Calu3 (cell line): ENCODE measurements around the gene NCAN. TPM values are rescaled to one million over a fixed set of nuclear protein-coding genes. Genes with fewer than 3 reads are reported as not detected.
"Not testable (repeated sequence)": the region's sequence is repeated elsewhere in the genome, so short reads cannot be mapped to it uniquely, and the experiment has no call there.

Experiments
- BruUV-seq: library from RNA; stranded (reverse); fragments of 400-500 nt; replicated peaks from 2 replicates; lab custom pipeline; 2021; lab: Mats Ljungman, UMichigan
- CTCF ChIA-PET: fragments of 300-600 bp; sonication (Branson Sonifier 250); formaldehyde crosslinking; loops from one replicate; lab custom pipeline; 2022; ENCODE audit warnings: antibody characterized with exemption; lab: Charles Lee
- DNase-seq: peaks from one replicate; pipeline ENCODE4 v3.0.0; 2022
- H3K27ac Mint-ChIP-seq: one replicate; pipeline ENCODE4 v1.8.0; 2022; ENCODE audit warnings: mixed read lengths; ENCODE audit not compliant: unreplicated experiment
- H3K27me3 Mint-ChIP-seq: one replicate; pipeline ENCODE4 v1.8.0; 2022; ENCODE audit warnings: mixed read lengths; ENCODE audit not compliant: unreplicated experiment
- H3K36me3 Mint-ChIP-seq: one replicate; pipeline ENCODE4 v1.8.0; 2022; ENCODE audit warnings: mild to moderate bottlenecking, moderate library complexity, mixed read lengths; ENCODE audit not compliant: insufficient read depth, unreplicated experiment
- H3K4me1 Mint-ChIP-seq: one replicate; pipeline ENCODE4 v1.8.0; 2022; ENCODE audit warnings: mild to moderate bottlenecking, low read depth, mixed read lengths; ENCODE audit not compliant: unreplicated experiment
- H3K4me3 Mint-ChIP-seq: one replicate; pipeline ENCODE4 v1.8.0; 2022; ENCODE audit warnings: mild to moderate bottlenecking, low read depth, moderate library complexity, mixed read lengths; ENCODE audit not compliant: unreplicated experiment
- H3K9me3 Mint-ChIP-seq: one replicate; pipeline ENCODE4 v1.8.0; 2022; ENCODE audit warnings: low read depth, mixed read lengths; ENCODE audit not compliant: unreplicated experiment
- CTCF ChIP-seq: fragments of 200-600 bp; IDR thresholded peaks from one replicate; pipeline ENCODE4 v1.8.0; 2022; ENCODE audit warnings: antibody characterized with exemption; ENCODE audit not compliant: unreplicated experiment
- intact Hi-C: fragments of 100-400 bp; cut with micrococcal nuclease; formaldehyde crosslinking; loops from one replicate; pipeline ENCODE4 v1.10.0; 2022; ENCODE audit not compliant: unreplicated experiment
- total RNA-seq: library from RNA; stranded (reverse); gene quantifications from 2 replicates; pipeline ENCODE4 v1.2.3, GENCODE V29; 2022

Gene NCAN
- total RNA-seq, 1 experiment from 2014 or later = not detected

- H3K9me3 Mint-ChIP-seq = no peaks in the 10 kb centered on the region
- H3K27me3 Mint-ChIP-seq = peaks cover 47% of the 10 kb centered on the region
- CTCF ChIA-PET = no interaction called here
Measured at GRCh38 chr19:19239675-19240074, 27.9 kb downstream of the NCAN start.

GRCh38 chr19:19240476-19240875, 28.7 kb downstream of the NCAN start:
- Mint-ChIP-seq H3K27ac (no peak overlapping the region), H3K9me3 (no peaks in the 10 kb centered on the region), H3K36me3 (no peaks in the 10 kb centered on the region), H3K4me3 (no peak overlapping the region), H3K27me3 (peaks cover 48% of the 10 kb centered on the region), H3K4me1 (no peaks in the 10 kb centered on the region)
- intact Hi-C loops = no loop called here
- DNase-seq = no peak
- no TSS peak for BruUV-seq
- no peak for TF ChIP-seq CTCF
- CTCF ChIA-PET = no interaction called here

More at GRCh38 chr19:19239675-19240074, 27.9 kb downstream of the NCAN start:
- no TSS peak for BruUV-seq
- Mint-ChIP-seq H3K4me1 (no peaks in the 10 kb centered on the region), H3K36me3 (no peaks in the 10 kb centered on the region), H3K4me3 (no peak overlapping the region), H3K27ac (no peak overlapping the region)
- TF ChIP-seq CTCF = no peak
- DNase-seq = no peak
- intact Hi-C loops = no loop called here

GRCh38 chr19:19250196-19250801, 38.5 kb downstream of the NCAN start:
- Mint-ChIP-seq H3K4me3 (no peak overlapping the region), H3K27ac (no peak overlapping the region), H3K27me3 (peaks cover 60% of the 10 kb centered on the region), H3K4me1 (no peaks in the 10 kb centered on the region), H3K36me3 (no peaks in the 10 kb centered on the region), H3K9me3 (no peaks in the 10 kb centered on the region)
- DNase-seq = no peak
- CTCF ChIA-PET = no interaction called here
- no TSS peak for BruUV-seq
- intact Hi-C loops = no loop called here
- no peak for TF ChIP-seq CTCF

- H3K36me3 Mint-ChIP-seq, H3K4me3 Mint-ChIP-seq, BruUV-seq, H3K4me1 Mint-ChIP-seq, H3K9me3 Mint-ChIP-seq, CTCF ChIA-PET, DNase-seq, H3K27ac Mint-ChIP-seq, intact Hi-C loops: not testable (repeated sequence)
- H3K27me3 Mint-ChIP-seq = peaks cover 80% of the 10 kb centered on the region
Measured at GRCh38 chr19:19253409-19253808, 41.7 kb downstream of the NCAN start.
